ENCODE results near the gene HSPH1. TPM values are rescaled to one million over a fixed set of nuclear protein-coding genes. Genes with fewer than 3 reads are reported as not detected.

The HSPH1 gene
- total and polyA plus RNA-seq, 10 donors: 22.1 to 118 (median 33.9) TPM

Other genes with a start within 250 kb of the HSPH1 start
- not detected for gene TEX26, start 229.2 kb downstream of the HSPH1 start, total RNA-seq
- not detected for gene TEX26, start 229.2 kb downstream of the HSPH1 start, polyA plus RNA-seq
- gene B3GLCT, start 38.1 kb upstream of the HSPH1 start, total RNA-seq: 1 to 10 TPM; 4.2 to 9.2 (median 6.0) TPM
- 1 to 10 TPM; 2.0 to 2.4 (median 2.2) TPM for gene B3GLCT, start 38.1 kb upstream of the HSPH1 start, polyA plus RNA-seq